Tibial nerve (tissue), 3 donors: ENCODE measurements around the gene MOB2.

Experiments used
- POLR2A ChIP-seq, 2 donors: fragments of 450-650 bp; IDR thresholded peaks; one replicate each; pipeline ENCODE4 v1.6.1; 2017; ENCODE audit warnings: antibody characterized with exemption in 2 of 2, mild to moderate bottlenecking in 2 of 2, moderate library complexity in 2 of 2
- TF ChIP-seq, protein P1 (sequence below), 5 experiments: fragments of 200-600 bp in 3 of 5; fragments of 450-650 bp in 2 of 5; sonication (generic) in 3 of 5; IDR thresholded peaks; one replicate each; pipeline ENCODE4 v1.5.1; 2016 to 2019; ENCODE audit warnings: antibody characterized with exemption in 5 of 5, mild to moderate bottlenecking in 3 of 5, moderate library complexity in 2 of 5

DNA sequence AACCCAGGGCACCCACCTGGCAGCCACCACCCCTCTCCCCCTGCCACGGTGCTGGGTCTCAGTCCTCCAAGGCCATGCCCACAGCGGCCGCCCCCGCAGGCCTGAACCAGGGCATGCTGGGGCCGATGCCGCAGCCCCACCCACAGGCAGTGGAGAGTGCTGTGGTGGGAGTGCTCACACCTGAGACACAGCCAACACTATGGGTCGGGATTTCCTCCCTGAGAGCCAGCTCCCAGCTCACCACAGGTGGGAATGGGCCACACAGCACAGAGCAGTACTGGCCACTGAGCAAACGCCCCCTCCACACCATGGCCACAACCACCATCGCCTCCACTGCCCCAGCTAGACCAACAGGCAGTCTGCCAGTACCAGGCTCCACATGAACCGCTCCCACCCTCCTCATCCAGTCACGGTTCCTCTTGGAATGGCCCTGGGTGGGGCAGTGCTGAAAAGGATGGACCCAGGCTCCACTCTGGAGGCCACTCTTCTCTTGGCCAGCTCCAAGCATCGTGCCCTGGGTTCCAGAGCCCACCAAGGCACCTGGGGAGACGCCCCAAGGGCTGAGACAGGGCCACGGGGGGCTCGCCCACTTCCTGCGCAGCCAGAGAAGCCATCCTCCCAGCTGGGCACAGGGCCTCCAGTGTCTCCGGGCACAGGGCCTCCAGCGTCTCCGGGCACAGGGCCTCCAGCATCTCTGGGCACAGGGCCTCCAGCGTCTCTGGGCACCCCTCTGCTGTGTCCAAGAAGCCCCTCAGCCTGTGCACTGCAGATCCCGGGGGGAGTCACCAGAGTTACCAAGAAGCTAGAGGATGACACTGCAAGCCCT is 14.2 kb downstream of the MOB2 start:
- TF ChIP-seq, protein P1, sequence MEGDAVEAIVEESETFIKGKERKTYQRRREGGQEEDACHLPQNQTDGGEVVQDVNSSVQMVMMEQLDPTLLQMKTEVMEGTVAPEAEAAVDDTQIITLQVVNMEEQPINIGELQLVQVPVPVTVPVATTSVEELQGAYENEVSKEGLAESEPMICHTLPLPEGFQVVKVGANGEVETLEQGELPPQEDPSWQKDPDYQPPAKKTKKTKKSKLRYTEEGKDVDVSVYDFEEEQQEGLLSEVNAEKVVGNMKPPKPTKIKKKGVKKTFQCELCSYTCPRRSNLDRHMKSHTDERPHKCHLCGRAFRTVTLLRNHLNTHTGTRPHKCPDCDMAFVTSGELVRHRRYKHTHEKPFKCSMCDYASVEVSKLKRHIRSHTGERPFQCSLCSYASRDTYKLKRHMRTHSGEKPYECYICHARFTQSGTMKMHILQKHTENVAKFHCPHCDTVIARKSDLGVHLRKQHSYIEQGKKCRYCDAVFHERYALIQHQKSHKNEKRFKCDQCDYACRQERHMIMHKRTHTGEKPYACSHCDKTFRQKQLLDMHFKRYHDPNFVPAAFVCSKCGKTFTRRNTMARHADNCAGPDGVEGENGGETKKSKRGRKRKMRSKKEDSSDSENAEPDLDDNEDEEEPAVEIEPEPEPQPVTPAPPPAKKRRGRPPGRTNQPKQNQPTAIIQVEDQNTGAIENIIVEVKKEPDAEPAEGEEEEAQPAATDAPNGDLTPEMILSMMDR (IDR thresholded peaks at IDR 0.05), result no peak
- no peak for TF ChIP-seq POLR2A (IDR thresholded peaks at IDR 0.05)
